Measurements from ENCODE around the gene SFI1.

DNA sequence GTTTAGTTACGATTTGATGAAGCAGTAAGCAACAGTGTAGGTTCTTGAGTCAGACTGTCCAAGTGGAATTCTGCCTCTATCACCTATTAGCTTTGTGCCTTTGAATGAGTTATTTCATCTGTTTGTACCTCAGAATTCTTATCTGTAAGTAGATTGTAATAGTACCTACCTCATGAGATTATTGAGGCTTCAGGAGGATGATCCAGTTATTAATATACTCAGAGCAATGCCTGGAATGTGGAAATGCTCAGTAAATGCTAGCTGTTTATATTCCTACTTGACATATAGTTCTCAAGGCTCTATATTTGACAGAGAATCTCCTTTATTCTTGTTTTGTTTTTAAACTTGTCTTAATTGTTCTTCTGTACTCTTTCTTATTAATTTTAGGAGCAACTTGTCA, 70.1 kb downstream of the SFI1 start:
- TF ChIP-seq, protein P1, sequence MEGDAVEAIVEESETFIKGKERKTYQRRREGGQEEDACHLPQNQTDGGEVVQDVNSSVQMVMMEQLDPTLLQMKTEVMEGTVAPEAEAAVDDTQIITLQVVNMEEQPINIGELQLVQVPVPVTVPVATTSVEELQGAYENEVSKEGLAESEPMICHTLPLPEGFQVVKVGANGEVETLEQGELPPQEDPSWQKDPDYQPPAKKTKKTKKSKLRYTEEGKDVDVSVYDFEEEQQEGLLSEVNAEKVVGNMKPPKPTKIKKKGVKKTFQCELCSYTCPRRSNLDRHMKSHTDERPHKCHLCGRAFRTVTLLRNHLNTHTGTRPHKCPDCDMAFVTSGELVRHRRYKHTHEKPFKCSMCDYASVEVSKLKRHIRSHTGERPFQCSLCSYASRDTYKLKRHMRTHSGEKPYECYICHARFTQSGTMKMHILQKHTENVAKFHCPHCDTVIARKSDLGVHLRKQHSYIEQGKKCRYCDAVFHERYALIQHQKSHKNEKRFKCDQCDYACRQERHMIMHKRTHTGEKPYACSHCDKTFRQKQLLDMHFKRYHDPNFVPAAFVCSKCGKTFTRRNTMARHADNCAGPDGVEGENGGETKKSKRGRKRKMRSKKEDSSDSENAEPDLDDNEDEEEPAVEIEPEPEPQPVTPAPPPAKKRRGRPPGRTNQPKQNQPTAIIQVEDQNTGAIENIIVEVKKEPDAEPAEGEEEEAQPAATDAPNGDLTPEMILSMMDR (conservative IDR thresholded peaks at IDR 0.05; ENCODE audit: low read length): no peak
- no peak for TF ChIP-seq EZH2phosphoT487 (IDR thresholded peaks at IDR 0.05; ENCODE audit: borderline replicate concordance)

Data from Loucy (cell line).